HG03196 (cell line): Measurements from ENCODE around the gene TMEM184B.

Source experiments
- ATAC-seq: cut with Tn5 transposase; IDR thresholded peaks from one replicate; pipeline ENCODE4 v1.9.1; 2021; ENCODE audit not compliant: unreplicated experiment

The TMEM184B gene

GRCh38 chr22:38308791-38309498, 36.1 kb upstream of the TMEM184B start:
- ATAC-seq: no peak

GRCh38 chr22:38305471-38306448, 33.0 kb upstream of the TMEM184B start:
- peak; percentile 58 for ATAC-seq

GRCh38 chr22:38304526-38304925, 31.7 kb upstream of the TMEM184B start:
- no peak for ATAC-seq

- no peak for ATAC-seq
These were observed 31.2 kb upstream of the TMEM184B start for GRCh38 chr22:38303974-38304373.

GRCh38 chr22:38302906-38303305, 30.1 kb upstream of the TMEM184B start:
- ATAC-seq: no peak

GRCh38 chr22:38300946-38301345, 28.1 kb upstream of the TMEM184B start:
- ATAC-seq: no peak

GRCh38 chr22:38300197-38300945, 27.6 kb upstream of the TMEM184B start:
- no peak for ATAC-seq

GRCh38 chr22:38299770-38300102, 26.9 kb upstream of the TMEM184B start:
- ATAC-seq: no peak

GRCh38 chr22:38298312-38299005, 25.6 kb upstream of the TMEM184B start:
- no peak for ATAC-seq

- no peak for ATAC-seq
These were observed 23.6 kb upstream of the TMEM184B start for GRCh38 chr22:38296372-38296771.

GRCh38 chr22:38295863-38296262, 23.1 kb upstream of the TMEM184B start:
- no peak for ATAC-seq

- ATAC-seq: no peak
These were observed 22.5 kb upstream of the TMEM184B start for GRCh38 chr22:38295339-38295738.

GRCh38 chr22:38294193-38294592, 21.4 kb upstream of the TMEM184B start:
- ATAC-seq: no peak

- no peak for ATAC-seq
These were observed 19.9 kb upstream of the TMEM184B start for GRCh38 chr22:38292694-38293093.

- no peak for ATAC-seq
These were observed 18.5 kb upstream of the TMEM184B start for GRCh38 chr22:38291201-38291777.

- ATAC-seq: no peak
These were observed 17.5 kb upstream of the TMEM184B start for GRCh38 chr22:38290347-38290746.

- no peak for ATAC-seq
These were observed 16.8 kb upstream of the TMEM184B start for GRCh38 chr22:38289583-38290082.

- no peak for ATAC-seq
These were observed 14.3 kb upstream of the TMEM184B start for GRCh38 chr22:38286915-38287669.

- no peak for ATAC-seq
These were observed 12.2 kb upstream of the TMEM184B start for GRCh38 chr22:38285018-38285417.

- ATAC-seq: no peak
These were observed 11.2 kb upstream of the TMEM184B start for GRCh38 chr22:38284042-38284402.
